GM18951 (cell line): ENCODE data around the gene PDXK.

Source experiments
- POLR2A ChIP-seq: IDR thresholded peaks from 4 replicates; pipeline ENCODE4 v1.6.1; 2011; ENCODE audit warnings: mild to moderate bottlenecking; ENCODE audit not compliant: insufficient read length, insufficient read depth; ENCODE audit errors: extremely low read depth
- in situ Hi-C: fragments of 300-500 bp; cut with MboI; formaldehyde crosslinking; loops from one replicate; pipeline ENCODE4 v1.12.0; 2022; ENCODE audit warnings: low sequenced_read_pairs, mixed read lengths, inconsistent platforms; ENCODE audit not compliant: unreplicated experiment

The PDXK gene

GRCh38 chr21:43762303-43763128 is 43.6 kb downstream of the PDXK start:
- in situ Hi-C loops = no loop called here
- no peak for TF ChIP-seq POLR2A

GRCh38 chr21:43763901-43764523 is 45.1 kb downstream of the PDXK start:
- in situ Hi-C loops = no loop called here
- no peak for TF ChIP-seq POLR2A

- TF ChIP-seq POLR2A = no peak
- in situ Hi-C loops = no loop called here
Observed at GRCh38 chr21:43764576-43765495, 45.9 kb downstream of the PDXK start.

GRCh38 chr21:43766734-43767497 is 48.0 kb downstream of the PDXK start:
- in situ Hi-C loops = no loop called here
- no peak for TF ChIP-seq POLR2A

- in situ Hi-C loops = no loop called here
- TF ChIP-seq POLR2A = no peak
Observed at GRCh38 chr21:43767498-43767983, 48.6 kb downstream of the PDXK start.

- no peak for TF ChIP-seq POLR2A
- in situ Hi-C loops = no loop called here
Observed at GRCh38 chr21:43767984-43768867, 49.3 kb downstream of the PDXK start.

- in situ Hi-C loops = no loop called here
- TF ChIP-seq POLR2A = no peak
Observed at GRCh38 chr21:43768868-43769167, 49.9 kb downstream of the PDXK start.

- TF ChIP-seq POLR2A = no peak
- in situ Hi-C loops = no loop called here
Observed at GRCh38 chr21:43769325-43769958, 50.5 kb downstream of the PDXK start.

GRCh38 chr21:43770066-43770655 is 51.2 kb downstream of the PDXK start:
- no peak for TF ChIP-seq POLR2A
- in situ Hi-C loops = no loop called here

GRCh38 chr21:43771199-43771675 is 52.3 kb downstream of the PDXK start:
- TF ChIP-seq POLR2A = no peak

GRCh38 chr21:43771698-43772424 is 52.9 kb downstream of the PDXK start:
- in situ Hi-C loops = no loop called here
- no peak for TF ChIP-seq POLR2A

More at GRCh38 chr21:43771199-43771675, 52.3 kb downstream of the PDXK start:
- in situ Hi-C loops = no loop called here
